Transverse colon (tissue), 4 donors: ENCODE measurements around the gene ZNF146. TPM values are rescaled to one million over a fixed set of nuclear protein-coding genes. Genes with fewer than 3 reads are reported as not detected.

Experiments used
- DNase-seq: peaks from one replicate; pipeline ENCODE4 v3.0.0-alpha.2; 2019
- H3K27ac ChIP-seq, 4 donors: fragments of 200-600 bp; sonication (generic); 2 replicates each; pipeline ENCODE4 v1.5.1; 2016 to 2018; ENCODE audit warnings: inconsistent platforms in 4 of 4
- H3K27me3 ChIP-seq: fragments of 200-600 bp; sonication (generic); 2 replicates; pipeline ENCODE4 v1.5.1; 2017; ENCODE audit warnings: inconsistent platforms
- H3K36me3 ChIP-seq, 4 donors: fragments of 200-600 bp; sonication (generic); 2 replicates each; pipeline ENCODE4 v1.5.1; 2017 to 2019; ENCODE audit warnings: inconsistent platforms in 4 of 4
- H3K4me1 ChIP-seq, 4 donors: fragments of 200-600 bp; sonication (generic); 2 replicates each; pipeline ENCODE4 v1.5.1; 2017 to 2020; ENCODE audit warnings: inconsistent platforms in 4 of 4
- H3K4me3 ChIP-seq, 4 donors: fragments of 200-600 bp; sonication (generic); 1 replicate in 1 of 4; 2 replicates in 3 of 4; pipeline versions ENCODE4 v1.5.1 to v1.6.1; 2017 to 2019; ENCODE audit warnings: inconsistent platforms in 4 of 4
- H3K9me3 ChIP-seq, 2 donors: fragments of 200-600 bp; sonication (generic); 2 replicates each; pipeline ENCODE4 v1.5.1; 2017 to 2019; ENCODE audit warnings: inconsistent platforms in 2 of 2
- CTCF ChIP-seq, 5 experiments: fragments of 200-600 bp in 3 of 5; fragments of 450-650 bp in 2 of 5; sonication (generic) in 3 of 5; IDR thresholded peaks; 1 replicate in 2 of 5; 2 replicates in 3 of 5; pipeline ENCODE4 v1.5.1; 2016 to 2017; ENCODE audit warnings: antibody characterized with exemption in 5 of 5, inconsistent platforms in 3 of 5, mild to moderate bottlenecking in 2 of 5, moderate library complexity in 1 of 5
- EP300 ChIP-seq: sonication (generic); formaldehyde crosslinking; IDR thresholded peaks from one replicate; pipeline ENCODE4 v1.6.1; 2017; ENCODE audit warnings: antibody characterized with exemption, low read depth
- POLR2A ChIP-seq: fragments of 450-650 bp; IDR thresholded peaks from one replicate; pipeline ENCODE4 v1.6.1; 2016; ENCODE audit warnings: antibody characterized with exemption, mild to moderate bottlenecking, moderate library complexity
- POLR2AphosphoS5 ChIP-seq, 3 donors: sonication (generic); formaldehyde crosslinking; IDR thresholded peaks; one replicate each; pipeline ENCODE4 v1.6.1; 2016; ENCODE audit warnings: antibody characterized with exemption in 3 of 3
- WGBS, 2 donors: methylation state at CpG; one replicate each; pipeline ENCODE4 v1.1.5; 2018; ENCODE audit warnings: low coverage in 1 of 2; 5-methylcytosine and 5-hydroxymethylcytosine counted together
- in situ Hi-C, 4 donors: fragments of 200-750 bp; cut with MboI; loops; one replicate each; pipeline versions ENCODE4 v1.15.0 to v1.15.1; 2017; ENCODE audit warnings: low sequenced_read_pairs in 3 of 4, low pct_ligation_motif_present in 1 of 4, low pct_unique_long_range_greater_than_20kb in 1 of 4
- intact Hi-C: fragments of 100-400 bp; cut with DNase I; formaldehyde crosslinking; loops from one replicate; pipeline ENCODE4 v1.15.1; 2023; ENCODE audit warnings: low total_unique reads
- total RNA-seq, 4 donors: library from RNA; depleted of rRNA; stranded (reverse); fragments of >200 nt; gene quantifications; one replicate each; pipeline ENCODE4 v1.1.0, GENCODE V29; 2016

Gene ZNF146
- total RNA-seq, 4 donors from 2014 or later: 10.8 to 105 (median 52.2) TPM

- in situ Hi-C loops (loop anchor here in 1 of 4 donors (25.0 kb wide), 1 partner anchor 286 kb away; the partner anchor contains the start of gene ZNF566), intact Hi-C loops (no loop called here)
- no peaks in the 10 kb centered on the region for H3K9me3 ChIP-seq
- H3K4me1 ChIP-seq: no peaks in the 10 kb centered on the region
- no peak for DNase-seq
- no peak overlapping the region for H3K4me3 ChIP-seq
- WGBS, 2 donors: 96 to 100% methylated on average over 1 to 6 of the region's 6 CpGs
- H3K27me3 ChIP-seq: no peaks in the 10 kb centered on the region
- H3K27ac ChIP-seq: no peak overlapping the region
- TF ChIP-seq CTCF (IDR thresholded peaks at IDR 0.05): no peak
- no peak for TF ChIP-seq POLR2AphosphoS5 (IDR thresholded peaks at IDR 0.05)
- no peaks in the 10 kb centered on the region for H3K36me3 ChIP-seq
Measured at GRCh38 chr19:36201684-36202083, 13.2 kb upstream of the ZNF146 start.

- Histone ChIP-seq H3K4me3 (no peak overlapping the region), H3K9me3 (no peaks in the 10 kb centered on the region), H3K27me3 (no peaks in the 10 kb centered on the region), H3K36me3 (no peaks in the 10 kb centered on the region), H3K4me1 (no peaks in the 10 kb centered on the region), H3K27ac (no peak overlapping the region)
- WGBS, 2 donors: 67 to 84% methylated on average over 1 to 4 of the region's 4 CpGs
- in situ Hi-C loops: loop anchor here in 1 of 4 donors (25.0 kb wide), 1 partner anchor 284 kb away; the partner anchor contains the start of gene ZNF566
- TF ChIP-seq POLR2A (no peak), EP300 (no peak), POLR2AphosphoS5 (IDR thresholded peaks at IDR 0.05) (no peak), CTCF (IDR thresholded peaks at IDR 0.05) (no peak)
- no peak for DNase-seq
- intact Hi-C loops: no loop called here
Measured at GRCh38 chr19:36203293-36203692, 11.6 kb upstream of the ZNF146 start.

GRCh38 chr19:36207605-36208252 is 7.2 kb upstream of the ZNF146 start:
- H3K27me3 ChIP-seq: no peaks in the 10 kb centered on the region
- H3K4me3 ChIP-seq: no peak overlapping the region
- no peaks in the 10 kb centered on the region for H3K9me3 ChIP-seq
- DNase-seq: no peak
- no peaks in the 10 kb centered on the region for H3K4me1 ChIP-seq
- in situ Hi-C loops: loop anchor here in 1 of 4 donors (25.0 kb wide), 1 partner anchor 280 kb away; the partner anchor contains the start of gene ZNF566
- intact Hi-C loops: no loop called here
- 72 to 97% methylated on average over 3 of the region's 3 CpGs for WGBS, 2 donors
- H3K27ac ChIP-seq: no peak overlapping the region
- peaks cover 0 to 4% (median 0%) of the 10 kb centered on the region in 4 donors for H3K36me3 ChIP-seq
- TF ChIP-seq POLR2AphosphoS5 (IDR thresholded peaks at IDR 0.05) (no peak), EP300 (no peak), CTCF (IDR thresholded peaks at IDR 0.05) (no peak), POLR2A (no peak)

GRCh38 chr19:36209372-36209771 is 5.5 kb upstream of the ZNF146 start:
- TF ChIP-seq POLR2A: no peak
- no peak for TF ChIP-seq POLR2AphosphoS5 (IDR thresholded peaks at IDR 0.05)
- TF ChIP-seq EP300: no peak
- TF ChIP-seq CTCF (IDR thresholded peaks at IDR 0.05): no peak
- Histone ChIP-seq H3K27ac (no peak overlapping the region), H3K4me3 (no peak overlapping the region), H3K36me3 (peaks cover 0 to 4% (median 0%) of the 10 kb centered on the region in 4 donors), H3K4me1 (peaks cover 0 to 4% (median 3%) of the 10 kb centered on the region in 4 donors), H3K9me3 (no peaks in the 10 kb centered on the region), H3K27me3 (no peaks in the 10 kb centered on the region)
- intact Hi-C loops (no loop called here), in situ Hi-C loops (loop anchor here in 1 of 4 donors (25.0 kb wide), 1 partner anchor 278 kb away; the partner anchor contains the start of gene ZNF566)
- DNase-seq: no peak
- WGBS, 2 donors: 96 to 98% methylated on average over 7 of the region's 7 CpGs
